Ammon's horn (tissue), 1 donor: Measurements from ENCODE around the gene DUOX1.

Experiments used
- DNase-seq: peaks from one replicate; pipeline ENCODE4 v3.0.0-alpha.2; 2016; ENCODE audit warnings: low spot score

Gene DUOX1

GRCh38 chr15:45187894-45188830 lies 58.4 kb downstream of the DUOX1 start, which contains the start of gene SHF:
TSS of gene SHF (minus strand) at chr15:45187966. CDS start at chr15:45187951, 15 bp downstream.
- DNase-seq: peak; percentile 77

DNA sequence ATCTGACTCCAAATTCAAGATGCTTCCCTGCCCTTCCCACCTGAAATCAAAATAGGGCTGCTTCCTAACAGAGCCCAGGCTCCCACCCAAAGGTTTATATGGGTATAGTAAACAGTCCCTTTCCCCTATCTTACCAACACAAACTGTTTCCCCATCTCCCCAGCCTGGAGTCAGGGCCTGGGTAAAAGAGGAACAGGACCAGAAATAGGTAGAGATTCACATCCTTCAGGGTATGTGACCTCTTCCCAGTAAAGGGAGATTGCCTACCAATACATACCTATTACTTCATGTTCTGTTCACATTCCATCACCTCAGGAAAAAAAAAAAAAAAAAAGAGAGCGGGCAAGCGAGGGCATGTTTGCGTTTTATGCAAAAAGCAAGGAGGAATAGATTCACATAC lies 67.7 kb downstream of the DUOX1 start:
- DNase-seq: no peak

- DNase-seq: peak; percentile 99
Measured at GRCh38 chr15:45198337-45199135, 68.7 kb downstream of the DUOX1 start.

DNA sequence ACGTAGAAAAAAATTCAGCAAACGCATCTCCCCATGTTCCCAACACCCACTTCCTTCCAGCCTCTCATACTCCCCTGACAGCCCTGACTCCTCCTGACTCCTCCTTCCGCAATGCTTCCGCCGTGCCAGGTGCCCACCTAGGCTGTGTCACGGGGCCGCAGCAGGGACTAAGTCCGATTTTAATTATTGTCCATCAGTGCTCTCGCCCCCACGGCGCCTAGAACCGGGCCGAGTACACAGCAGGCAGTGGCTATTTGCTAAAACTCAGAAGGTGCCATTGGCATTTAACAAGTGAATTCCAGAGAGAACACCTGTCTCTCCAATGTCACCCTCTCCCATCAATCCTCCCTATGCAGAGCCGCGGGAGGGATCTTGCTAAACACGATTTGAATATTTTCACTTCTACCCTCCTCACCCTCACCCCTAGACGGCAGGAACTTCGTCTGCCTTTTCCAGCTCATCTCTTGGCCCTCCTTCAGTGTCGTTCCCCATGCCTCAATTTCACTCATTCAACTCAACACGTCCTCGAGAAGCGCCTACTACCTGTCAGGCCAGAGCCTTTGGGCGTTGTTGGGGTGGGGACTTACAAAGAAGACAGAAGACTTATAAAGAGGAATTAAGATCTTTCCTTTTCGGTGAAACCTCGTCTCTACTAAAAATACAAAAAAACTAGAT lies 69.5 kb downstream of the DUOX1 start:
- DNase-seq: peak; percentile 55

DNA sequence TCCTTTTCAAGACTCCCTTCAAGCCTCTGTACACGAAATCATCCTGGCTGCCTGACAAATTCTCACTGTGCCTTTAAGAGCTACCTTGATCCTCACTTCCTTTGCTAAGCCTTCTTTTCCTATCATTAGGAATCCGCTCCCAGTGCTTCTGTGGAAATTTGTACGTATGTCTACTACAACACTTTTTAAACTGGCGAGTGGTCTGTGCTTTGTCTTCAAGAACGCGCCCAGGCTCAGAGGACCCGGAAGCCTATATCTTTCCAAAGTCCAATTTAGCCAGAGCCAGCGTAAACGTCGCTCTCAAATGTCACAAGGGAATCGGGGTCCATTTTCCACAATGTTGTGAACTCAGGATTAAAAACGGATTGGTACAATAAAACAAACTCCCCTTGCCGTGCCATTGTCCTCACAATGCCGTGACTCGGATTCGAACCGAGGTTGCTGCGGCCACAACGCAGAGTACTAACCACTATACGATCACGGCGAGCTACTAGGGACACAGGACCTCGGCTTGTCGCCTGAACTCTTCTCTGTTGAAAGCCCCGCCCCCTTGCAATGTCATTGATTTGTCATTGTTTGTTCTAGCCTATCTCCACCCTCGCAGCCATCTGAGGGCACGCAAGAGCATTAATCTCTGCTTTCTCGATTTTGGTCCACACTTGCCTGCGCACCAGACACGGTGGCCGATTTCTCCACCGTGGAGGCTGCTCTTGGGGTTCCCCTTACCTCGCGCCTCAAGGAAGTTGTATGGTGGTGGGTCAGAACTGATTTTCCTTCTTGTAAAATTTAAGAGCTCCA lies 70.4 kb downstream of the DUOX1 start:
- DNase-seq: peak; percentile 99

DNA sequence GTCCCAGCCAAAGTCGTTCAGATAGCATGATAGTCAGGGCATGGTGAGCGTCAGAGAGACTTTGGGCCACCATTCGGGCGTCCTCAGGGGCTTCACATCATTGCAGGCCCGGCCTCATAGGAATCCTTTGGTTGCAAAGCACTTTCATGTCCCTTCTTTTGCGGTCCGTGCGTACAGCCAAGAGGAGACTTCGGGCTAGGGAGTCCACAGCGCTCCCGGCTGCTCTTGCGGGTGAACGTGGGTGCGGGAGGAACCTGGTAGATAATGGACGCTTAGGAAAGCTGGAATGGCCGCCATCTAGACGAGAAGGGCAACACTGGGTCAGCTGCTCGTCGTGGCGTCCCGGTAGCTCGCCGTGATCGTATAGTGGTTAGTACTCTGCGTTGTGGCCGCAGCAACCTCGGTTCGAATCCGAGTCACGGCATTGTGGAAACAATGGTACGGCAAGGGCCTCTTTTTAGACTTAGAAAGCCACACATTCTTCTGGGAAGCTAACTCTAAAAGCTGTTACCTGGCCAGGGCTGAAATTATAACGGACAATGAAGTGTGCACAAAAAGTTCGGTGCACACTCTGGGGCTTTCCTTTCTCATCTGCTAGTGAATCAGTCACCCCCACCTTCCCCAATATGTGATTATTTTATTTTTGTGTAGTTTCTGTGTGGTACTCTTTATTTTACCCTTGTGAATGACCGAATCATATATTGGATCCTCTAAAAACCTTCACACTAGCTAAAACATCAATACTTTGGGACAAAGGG lies 71.2 kb downstream of the DUOX1 start:
- DNase-seq: peak; percentile 93

DNA sequence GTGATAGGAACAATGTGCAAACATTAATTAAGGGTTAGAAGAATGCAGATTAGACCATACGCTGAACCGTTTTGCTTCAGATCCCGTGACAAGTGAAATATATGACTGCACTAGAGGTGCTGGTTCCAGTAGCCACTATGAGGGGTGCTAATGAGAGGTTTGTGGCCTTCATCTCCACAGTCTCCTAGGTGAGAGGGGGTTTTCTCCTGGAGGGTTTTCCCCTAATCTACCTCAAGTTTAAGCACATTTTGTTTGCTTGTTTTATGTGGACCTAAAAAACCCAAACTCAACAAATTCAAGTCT lies 71.7 kb downstream of the DUOX1 start:
- DNase-seq: no peak

GRCh38 chr15:45201869-45202268 lies 72.1 kb downstream of the DUOX1 start:
- DNase-seq: no peak

GRCh38 chr15:45203182-45203581 lies 73.4 kb downstream of the DUOX1 start:
- DNase-seq: peak; percentile 15

DNA sequence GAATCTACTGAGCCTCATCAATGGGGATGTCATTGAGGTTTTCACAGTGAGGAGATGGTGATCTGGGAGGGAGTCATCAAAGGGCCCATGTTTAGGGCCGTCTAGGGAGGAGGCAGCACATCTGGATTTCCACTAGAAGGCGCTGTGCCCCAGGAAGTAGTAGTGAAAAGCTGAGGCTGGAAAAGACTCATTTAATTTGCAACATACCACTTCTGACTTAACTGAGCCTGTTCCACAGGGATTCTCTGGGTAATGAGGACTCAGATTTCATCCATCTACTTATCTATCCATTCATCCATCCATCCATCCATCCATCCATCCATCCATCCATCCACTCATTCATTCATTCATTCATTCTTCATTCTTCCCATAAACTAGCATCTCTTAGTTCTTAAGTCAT lies 75.4 kb downstream of the DUOX1 start:
- peak; percentile 80 for DNase-seq

DNA sequence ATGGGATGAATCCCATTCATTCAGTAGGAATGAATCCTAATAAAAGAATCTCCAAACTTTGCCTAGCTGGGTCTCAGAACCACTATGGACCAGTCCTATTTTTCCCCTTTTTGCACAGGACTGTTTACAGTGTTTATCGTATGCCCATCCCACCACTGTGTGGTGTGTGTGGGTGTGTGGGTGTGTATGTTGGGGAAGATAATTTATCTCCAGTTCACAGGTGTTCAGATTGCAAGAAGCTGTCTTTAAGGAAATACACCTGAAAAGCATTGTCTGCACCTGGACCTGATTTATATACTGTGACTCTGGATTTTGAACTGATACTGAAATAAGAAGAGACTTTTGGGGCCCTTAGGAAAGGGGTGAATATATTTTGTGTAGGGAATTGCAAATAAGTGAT lies 82.7 kb downstream of the DUOX1 start:
- DNase-seq: no peak
